ENCODE data around the gene CYP4F11.
"Not testable (repeated sequence)": the region's sequence is repeated elsewhere in the genome, so short reads cannot be mapped to it uniquely, and the experiment has no call there.

Gene CYP4F11

GRCh38 chr19:15919243-15919642, 15.1 kb downstream of the CYP4F11 start:
- DNase-seq: no peak

DNA sequence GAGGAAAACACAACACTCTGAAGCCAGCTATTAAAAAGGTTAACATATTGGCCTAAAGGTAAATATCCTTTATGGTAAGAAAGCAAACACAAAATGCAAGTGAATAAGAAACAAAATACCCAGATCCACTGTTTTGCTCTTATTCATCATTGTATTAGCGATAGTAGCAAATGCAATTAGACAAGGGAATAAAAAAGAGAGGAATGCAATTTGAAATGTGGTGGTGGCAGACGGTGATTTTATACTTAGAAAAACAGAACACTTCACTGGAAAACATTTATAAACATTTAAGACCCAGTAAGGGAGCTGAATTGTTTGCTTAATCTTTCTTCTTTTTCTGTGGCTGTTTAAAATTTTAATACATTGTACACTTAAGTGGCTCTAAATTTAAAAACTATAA, 19.2 kb downstream of the CYP4F11 start:
- DNase-seq: no peak

DNA sequence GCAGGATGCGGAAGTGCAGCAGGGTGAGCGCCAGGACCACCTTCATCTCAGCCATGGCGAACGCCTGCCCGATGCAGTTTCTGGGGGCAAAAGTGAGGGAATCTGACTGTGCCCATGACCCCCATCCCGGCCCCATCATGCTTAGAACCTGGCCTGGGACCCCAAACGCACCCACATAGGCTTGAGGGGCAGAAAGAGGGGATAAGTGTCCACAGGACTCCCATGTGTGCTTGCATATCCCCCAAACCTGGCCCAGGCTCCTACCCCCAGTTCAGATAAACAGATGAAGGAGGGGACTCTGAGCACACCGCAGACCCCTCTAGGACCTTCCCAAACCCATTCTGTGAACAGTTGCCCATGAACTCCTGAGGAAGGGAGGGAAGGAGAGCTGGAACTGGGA, 20.5 kb downstream of the CYP4F11 start:
- DNase-seq: no peak

- no peak for DNase-seq
These were observed 20.9 kb downstream of the CYP4F11 start for GRCh38 chr19:15913384-15913783.

- DNase-seq: no peak
These were observed 22.6 kb downstream of the CYP4F11 start for GRCh38 chr19:15911599-15912235.

DNA sequence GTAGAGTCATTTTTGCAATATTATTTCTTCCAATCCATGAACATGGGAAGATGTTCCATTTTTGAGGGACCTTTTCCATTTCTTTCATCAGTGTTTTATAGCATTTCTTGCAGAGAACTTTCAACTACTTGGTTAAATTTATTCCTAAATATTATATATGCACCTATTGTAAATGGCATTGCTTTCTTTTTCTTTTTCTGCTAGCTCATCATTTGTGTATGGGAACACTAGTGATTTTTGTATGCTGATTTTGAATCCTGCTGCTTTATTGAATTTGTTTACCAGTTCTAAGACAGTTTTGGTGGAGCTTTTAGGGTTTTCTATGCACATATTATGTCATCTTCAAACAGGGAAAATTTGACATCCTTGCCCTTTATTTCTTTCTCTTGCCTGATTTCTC, 29.3 kb downstream of the CYP4F11 start:
- DNase-seq: no peak

- not testable (repeated sequence) for DNase-seq
These were observed 31.4 kb downstream of the CYP4F11 start for GRCh38 chr19:15902898-15903297.

DNA sequence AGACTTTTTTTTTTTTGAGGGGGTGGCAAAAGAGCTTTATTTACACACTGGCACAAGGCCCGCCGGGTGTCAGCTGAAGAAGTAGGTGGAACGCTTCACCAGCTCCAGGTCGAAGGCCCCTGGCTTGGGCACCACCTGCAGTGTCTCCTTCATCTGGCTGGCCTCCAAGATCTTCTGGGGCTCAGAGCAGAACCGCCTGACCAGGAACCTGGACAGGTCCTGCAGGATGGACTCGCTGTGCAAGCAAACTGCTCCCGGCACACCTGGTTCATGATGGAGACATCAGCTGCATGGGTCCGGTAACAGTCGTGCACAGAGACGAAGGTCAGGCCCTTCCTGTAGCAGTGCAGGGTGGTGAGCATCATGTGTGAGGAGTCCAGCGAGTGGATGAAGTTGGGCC, 32.1 kb downstream of the CYP4F11 start:
- DNase-seq: no peak

- DNase-seq: no peak
These were observed 33.8 kb downstream of the CYP4F11 start for GRCh38 chr19:15900504-15900903.

DNA sequence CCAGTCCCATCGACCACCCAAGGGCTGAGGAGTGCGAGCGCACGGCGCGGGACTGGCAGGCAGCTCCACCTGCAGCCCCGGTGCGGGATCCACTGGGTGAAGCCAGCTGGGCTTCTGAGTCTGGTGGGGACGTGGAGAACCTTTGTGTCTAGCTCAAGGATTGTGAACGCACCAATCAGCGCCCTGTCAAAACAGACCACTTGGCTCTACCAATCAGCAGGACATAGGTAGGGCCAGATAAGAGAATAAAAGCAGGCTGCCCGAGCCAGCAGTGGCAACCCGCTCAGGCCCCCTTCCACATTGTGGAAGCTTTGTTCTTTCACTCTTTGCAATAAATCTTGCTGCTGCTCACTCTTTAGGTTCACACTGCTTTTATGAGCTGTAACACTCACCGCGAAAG, 34.3 kb downstream of the CYP4F11 start:
- DNase-seq: not testable (repeated sequence)

GRCh38 chr19:15899561-15899960, 34.8 kb downstream of the CYP4F11 start:
- DNase-seq: not testable (repeated sequence)

GRCh38 chr19:15897738-15898276, 36.5 kb downstream of the CYP4F11 start, which contains the start of gene CYP4F2:
Gene CYP4F2, minus strand, starts transcription at chr19:15898074. Its CDS starts 463 bp downstream, at chr19:15897611.
- no peak for DNase-seq

DNA sequence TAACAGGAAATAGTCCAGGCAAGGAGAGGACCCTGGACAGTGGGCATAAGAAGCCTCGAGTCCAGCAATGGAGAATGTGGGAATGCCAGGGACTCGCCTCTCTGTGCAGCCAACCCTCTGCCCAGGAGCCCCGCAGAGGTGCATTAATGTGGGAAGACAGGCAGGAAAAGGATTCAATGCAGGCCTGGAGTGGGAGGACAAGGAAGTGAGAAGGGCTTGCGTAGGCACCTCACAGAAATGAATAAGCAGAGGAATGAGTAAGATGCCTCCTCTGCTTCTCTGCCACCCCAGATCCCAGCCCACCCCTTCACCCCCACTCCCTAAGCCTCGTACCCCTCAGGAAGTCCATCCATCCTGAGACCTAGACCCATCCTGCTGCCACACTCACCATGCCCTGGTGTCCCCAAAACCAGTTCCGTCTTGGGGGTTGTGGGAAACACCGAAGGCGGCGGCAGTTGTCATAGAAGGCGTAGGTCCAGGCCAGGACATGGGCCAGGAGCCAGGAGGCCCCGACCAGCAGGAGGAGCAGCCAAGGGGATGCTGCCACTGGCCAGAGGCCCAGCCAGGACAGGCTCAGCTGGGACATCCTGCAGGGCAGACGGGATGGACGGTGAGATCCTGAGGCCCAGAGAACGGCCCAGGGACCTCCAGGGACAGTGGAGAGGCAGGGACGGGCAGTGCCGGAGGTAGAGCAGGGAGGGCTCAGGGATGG, 37.1 kb downstream of the CYP4F11 start:
- DNase-seq: no peak

DNA sequence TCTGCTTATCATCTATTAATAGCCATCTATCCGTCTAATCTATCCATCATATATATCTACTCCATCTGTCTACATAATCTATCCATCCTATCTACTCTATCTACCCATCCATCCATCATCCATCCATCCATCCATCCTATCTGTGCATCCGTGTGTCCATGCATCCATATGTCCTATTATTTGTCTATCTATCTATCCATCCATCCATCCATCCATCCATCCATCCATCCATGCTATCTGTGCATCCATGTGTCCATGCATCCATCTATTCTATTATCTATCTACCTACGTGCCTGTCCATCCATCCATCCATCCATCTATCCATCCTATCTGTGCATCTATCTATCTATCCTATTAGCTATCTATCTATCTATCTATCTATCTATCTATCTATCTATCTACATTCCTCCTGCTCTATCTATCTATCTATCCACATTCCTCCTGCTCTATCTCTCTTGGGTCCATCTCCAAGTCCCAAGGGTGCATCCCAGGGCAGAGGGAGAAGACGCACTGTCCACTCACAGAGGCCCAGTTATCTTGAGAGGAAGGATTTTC, 38.4 kb downstream of the CYP4F11 start:
- no peak for DNase-seq

DNA sequence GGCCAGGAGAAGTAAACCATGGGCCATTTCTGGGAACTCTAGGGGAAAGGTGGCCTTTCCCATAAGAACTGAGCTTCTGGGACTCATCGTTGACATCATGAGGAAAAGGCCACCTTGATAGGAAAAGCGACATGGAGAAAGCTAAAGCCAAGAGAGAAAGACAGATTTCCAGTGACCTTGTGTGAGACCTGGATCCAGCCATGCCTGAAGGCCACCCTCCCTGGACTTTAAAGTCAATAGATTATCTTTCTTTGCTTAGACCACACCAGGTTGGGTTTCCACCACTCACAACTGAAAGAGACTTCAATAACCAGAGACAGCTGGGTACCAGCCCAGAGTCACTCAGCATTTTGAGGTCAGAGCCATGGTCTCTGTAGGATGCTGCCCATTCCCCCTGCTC, 40.0 kb downstream of the CYP4F11 start:
- DNase-seq: no peak

DNA sequence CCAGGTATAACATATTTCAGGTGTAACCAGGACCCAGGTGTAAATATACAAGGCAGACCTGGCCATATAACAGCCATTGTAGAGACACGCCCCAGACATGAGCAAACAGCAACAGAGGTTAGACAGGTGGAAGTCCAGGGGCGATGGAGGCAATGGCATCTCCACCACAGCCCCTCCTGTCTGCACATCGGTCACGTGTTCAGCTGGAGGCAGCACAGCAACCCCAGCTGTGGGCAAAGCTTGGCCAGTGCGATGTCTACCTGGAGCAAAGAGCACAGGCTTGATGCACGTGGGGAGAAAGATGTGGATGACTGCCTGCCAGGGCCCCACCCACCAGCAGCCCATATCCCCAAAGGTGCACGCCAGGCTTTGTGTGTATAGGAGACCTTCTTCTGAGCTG, 40.9 kb downstream of the CYP4F11 start:
- no peak for DNase-seq

DNA sequence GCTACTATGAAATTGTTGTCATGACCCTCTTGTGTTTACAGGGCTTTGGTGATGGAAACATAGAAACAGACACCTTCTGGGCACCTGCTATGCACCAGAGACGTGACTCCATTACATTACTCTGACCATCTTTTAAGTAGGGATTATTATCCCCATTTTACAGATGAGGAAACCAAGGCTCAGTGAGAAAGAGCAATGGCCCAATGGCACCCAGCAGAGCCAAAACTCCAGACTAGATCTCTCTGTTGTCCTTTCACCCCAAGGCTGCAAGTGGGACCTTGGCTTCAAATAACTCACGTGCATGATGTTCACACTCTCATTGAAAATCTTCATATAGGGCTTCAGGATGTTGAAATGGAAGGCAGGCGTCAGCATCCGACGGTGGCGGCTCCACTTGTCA, 42.3 kb downstream of the CYP4F11 start:
- no peak for DNase-seq

DNA sequence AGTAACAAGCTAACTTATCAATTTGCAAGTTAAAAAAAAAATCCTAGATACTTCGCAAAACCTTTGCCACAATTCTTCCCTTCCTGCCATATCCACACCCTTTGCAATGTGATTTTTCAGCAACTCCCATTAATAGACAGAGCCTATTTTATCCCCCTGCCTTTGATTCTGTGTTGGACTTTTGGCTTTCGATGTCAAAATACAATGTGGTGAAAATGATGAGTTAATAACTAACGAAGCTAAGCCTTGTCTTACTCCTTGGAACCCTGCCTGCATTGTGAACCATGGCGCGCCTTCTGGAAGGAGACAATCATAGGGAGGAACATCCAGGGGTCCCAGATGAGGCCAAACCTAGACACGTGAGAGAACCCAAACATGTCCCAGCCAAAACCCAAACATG, 42.9 kb downstream of the CYP4F11 start:
- no peak for DNase-seq

GRCh38 chr19:15889339-15889738, 45.0 kb downstream of the CYP4F11 start:
- DNase-seq: not testable (repeated sequence)

DNA sequence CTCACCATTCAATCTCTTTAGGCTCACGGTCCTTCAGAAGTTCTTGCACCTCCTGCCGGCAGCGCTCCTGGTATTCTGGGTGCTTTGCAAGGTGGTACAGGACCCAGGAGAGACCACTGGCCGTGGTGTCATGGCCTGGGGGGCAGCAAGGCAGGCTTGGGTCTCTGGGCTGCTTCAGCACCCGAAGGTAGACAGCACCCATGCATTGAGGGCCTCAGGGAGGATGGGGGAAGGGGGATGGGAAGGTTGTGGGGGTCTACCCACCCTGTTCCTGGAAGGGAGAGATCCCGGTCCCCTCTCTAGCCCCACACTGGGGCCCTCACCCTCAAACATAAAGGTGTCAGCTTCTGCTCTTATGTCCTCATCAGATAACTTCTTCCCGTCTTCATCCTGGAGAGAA, 48.4 kb downstream of the CYP4F11 start:
- no peak for DNase-seq

- DNase-seq: no peak
These were observed 49.2 kb downstream of the CYP4F11 start for GRCh38 chr19:15885167-15885566.

DNA sequence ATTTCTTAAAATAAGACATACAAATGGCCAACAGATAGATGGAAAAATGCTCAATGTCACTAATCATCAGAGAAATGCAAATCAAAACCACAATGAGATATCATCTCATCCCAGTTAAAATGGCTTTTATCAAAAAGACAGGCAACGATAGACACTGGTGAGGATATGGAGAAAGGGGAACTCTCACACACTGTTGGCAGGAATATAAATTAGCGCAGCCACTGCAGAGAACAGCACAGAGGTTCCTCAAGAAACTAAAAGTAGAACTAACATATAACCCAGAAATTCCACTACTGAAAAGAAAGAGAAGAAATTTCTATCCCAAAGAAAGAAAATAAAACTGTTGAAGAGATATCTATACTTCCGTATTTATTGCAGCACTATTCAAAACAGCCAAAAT, 51.0 kb downstream of the CYP4F11 start:
- not testable (repeated sequence) for DNase-seq

- DNase-seq: no peak
These were observed 59.4 kb downstream of the CYP4F11 start for GRCh38 chr19:15874821-15875474.
